ENCODE results near the gene CACNA1A.
A peak's percentile ranks its signal among the peaks of the same experiment; 100 is the strongest.
"Not testable (repeated sequence)": the region's sequence is repeated elsewhere in the genome, so short reads cannot be mapped to it uniquely, and the experiment has no call there.

Gene CACNA1A

DNA sequence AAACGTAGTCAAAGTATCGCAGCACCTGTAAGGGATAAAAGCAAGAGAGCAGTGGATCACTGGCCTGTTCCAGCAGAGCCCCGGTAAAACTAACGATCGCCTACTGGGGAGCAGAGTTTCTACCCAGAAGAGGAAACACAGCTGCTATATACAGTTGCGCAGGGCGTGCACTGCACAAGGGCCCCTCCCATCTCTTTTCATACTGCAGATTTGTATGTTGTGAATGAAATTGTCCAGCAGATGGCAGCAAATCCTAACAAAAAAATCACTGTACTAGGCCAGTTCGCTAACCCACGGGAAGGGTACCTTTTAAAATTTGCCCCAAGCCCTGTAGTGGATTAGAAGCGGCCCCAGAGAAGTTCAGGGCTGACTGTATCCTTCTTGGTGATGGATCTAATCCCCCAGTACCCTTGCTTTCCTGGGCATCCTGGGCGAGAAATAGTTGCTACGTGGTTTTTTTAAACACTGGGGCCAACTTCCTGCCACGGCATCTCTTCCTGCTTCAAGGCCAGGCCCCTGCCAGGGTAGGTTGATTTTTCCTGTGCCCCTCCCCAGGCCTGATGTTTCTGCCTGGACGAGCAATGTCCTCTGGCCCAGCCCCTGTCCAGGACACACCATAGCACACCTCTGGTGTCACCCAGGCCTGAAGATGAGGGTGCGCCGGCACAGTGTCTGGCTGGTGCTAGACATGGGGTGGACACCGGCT lies 229.0 kb downstream of the CACNA1A start:
- DNase-seq (ENCODE audit: low read depth), result peak; percentile 52

DNA sequence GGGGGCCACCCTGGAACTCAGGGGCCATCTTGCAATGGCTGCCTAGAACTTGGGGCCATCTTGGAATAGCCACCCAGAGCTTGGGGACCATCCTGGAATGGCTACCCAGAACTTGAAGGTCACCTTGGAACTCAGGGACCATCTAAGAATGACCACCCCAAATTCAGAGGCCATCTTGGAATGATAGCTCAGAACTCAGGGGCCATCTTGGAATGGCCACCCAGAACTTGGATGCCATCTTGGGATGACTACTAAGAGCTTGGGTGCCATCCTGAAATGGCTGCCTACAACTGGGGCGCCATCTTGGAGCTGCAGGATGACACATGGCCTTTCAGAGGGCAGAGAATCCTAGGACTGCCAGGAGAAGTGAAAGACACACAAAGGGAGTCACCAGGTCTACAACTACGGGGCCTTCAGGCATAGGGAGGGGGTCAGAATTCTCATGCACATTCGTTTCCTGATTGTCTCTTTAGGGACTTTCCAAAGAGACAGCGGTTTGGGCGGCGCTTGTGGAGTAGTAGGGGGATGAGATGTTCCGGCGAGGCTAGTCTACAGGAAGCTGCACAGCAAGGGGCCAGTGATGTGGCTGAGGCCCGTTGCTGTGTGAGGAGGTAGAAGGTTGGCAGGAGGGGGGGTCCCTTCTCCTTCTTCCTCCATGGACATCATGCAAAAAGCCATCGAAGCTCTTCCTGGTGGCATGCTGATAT lies 231.1 kb downstream of the CACNA1A start:
- no peak for DNase-seq (ENCODE audit: low read depth)

GRCh38 chr19:13270514-13271105 lies 235.7 kb downstream of the CACNA1A start:
- DNase-seq (ENCODE audit: low read depth), result no peak

DNA sequence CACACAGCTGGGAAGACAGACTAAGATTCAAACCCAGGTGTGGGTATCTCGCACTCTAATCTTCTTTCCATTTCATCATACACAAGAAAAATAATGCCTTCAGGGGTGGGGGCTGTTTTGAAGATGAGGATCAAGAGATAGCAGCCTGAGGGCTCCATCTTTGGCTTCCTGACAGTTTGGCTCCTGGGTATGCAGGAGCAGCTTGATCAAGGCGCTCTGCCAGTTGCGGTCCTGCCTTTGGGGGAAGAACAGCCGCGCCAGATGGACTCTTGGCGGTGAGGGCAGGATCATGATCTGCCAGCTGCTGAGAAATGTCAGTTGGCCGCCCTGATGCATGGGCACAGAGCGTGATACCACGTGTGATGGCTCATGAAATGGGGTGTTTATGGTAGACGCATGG lies 236.9 kb downstream of the CACNA1A start:
- no peak for DNase-seq (ENCODE audit: low read depth)

DNA sequence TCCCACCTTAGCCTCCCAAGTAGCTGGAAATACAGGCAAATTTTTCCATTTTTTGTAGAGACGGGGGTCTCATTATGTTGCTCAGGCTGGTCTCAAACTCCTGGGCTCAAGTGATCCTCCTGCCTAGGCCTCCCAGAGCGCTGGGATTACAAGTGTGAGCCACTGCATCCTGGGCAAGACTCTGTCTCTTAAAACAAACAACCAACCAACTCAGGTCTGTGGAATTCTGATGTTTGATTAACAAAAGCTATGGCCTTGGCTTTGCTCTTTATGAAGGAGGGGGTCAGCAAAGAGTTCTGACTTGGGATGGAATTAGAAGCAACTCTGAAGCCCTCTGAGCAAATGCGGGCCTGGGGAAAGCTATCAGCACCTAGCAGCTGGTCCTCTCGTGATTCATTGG lies 238.4 kb downstream of the CACNA1A start:
- no peak for DNase-seq (ENCODE audit: low read depth)

DNA sequence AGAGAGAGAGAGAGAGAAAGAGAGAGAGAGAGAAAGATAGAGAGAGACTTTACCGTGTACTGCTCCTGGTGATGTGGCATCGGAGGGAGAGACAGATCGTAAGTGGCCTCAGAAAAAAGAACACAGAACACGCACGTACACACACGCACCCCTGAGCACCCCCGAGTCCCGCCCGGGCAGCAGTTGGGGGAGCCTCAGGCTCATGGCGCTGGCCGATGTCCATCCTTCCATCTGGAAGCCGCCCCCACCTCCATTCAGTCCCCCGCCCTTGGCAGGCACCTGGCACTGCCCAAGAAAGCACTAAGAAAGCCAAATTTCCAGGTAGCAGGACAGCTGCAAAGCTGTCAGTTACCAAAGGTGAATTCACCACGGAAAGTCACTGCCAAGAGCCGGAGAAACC lies 239.1 kb downstream of the CACNA1A start:
- DNase-seq (ENCODE audit: low read depth), result no peak

DNA sequence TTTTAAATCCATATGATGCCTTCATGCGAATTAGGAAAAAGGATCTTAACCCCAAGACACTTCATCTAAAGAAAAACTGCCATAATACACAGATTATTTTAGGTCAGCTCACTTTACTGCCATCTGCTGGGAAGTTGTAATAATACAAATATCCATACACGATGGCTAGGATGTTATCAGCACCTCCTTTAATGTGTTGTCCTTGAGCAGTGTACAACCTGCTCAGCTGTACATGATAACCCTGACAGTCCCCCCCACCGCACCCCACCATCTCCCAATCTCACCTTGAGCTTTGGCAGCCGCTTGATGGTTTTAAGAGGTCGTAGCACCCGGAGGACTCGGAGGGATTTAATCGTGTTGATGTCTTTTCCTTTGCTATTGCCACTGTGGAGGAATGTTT lies 243.8 kb downstream of the CACNA1A start:
- DNase-seq (ENCODE audit: low read depth), result peak; percentile 30

GRCh38 chr19:13260883-13261653 lies 245.2 kb downstream of the CACNA1A start:
- peak; percentile 78 for DNase-seq (ENCODE audit: low read depth)

GRCh38 chr19:13256918-13257317 lies 249.4 kb downstream of the CACNA1A start:
- no peak for DNase-seq (ENCODE audit: low read depth)

DNA sequence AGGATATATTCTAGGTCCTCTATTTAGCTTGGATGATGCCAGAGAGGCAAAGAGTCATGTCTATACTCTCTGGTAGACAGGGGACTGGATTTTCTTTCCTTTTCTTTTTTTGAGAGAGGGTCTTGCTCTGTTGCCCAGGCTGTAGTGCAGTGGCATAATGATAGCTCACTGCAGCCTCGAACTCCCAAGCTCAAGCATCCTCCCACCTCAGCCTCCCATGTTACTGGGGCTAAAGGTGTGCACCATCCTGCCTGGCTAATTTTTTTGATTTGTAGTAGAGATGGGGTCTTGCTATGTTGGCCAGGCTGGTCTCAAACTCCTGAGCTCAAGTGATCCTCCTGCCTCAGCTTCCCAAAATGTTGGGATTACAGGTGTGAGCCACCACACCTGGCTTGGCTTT lies 249.9 kb downstream of the CACNA1A start:
- not testable (repeated sequence) for DNase-seq (ENCODE audit: low read depth)

- no peak for DNase-seq (ENCODE audit: low read depth)
These were observed 250.6 kb downstream of the CACNA1A start for GRCh38 chr19:13255719-13256059.

DNA sequence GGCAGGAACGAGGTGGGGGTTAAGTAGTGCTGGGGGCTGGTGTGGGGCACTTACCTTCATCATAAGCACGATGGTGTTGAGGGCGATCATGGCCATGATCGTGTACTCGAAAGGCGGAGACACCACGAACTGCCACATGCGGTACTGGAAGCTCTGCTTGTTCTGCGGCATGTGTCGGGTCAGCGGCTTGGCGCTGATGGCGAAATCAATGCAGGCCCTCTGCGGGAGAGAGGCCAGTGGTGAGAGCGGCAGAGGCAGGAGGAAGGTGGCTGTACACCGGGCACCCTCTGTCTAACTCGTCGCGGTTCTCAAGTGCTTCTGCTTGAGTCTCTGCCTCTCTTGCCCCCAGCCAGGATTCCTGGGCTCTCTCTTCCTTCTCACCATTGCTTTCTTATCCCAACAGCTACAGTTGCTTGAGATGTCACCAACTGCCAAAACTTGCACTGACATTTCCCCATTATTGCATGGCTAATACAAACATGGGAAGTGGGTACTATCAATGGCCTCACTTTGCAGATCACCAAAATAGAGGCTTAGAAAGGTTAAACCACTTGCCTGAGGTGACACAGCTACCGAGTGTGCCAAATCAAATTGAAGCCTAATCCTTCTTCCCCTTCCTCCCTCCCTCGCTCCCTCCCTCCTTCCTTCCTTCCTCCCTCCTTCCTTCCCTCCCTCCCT lies 251.1 kb downstream of the CACNA1A start:
- DNase-seq (ENCODE audit: low read depth), result no peak

DNA sequence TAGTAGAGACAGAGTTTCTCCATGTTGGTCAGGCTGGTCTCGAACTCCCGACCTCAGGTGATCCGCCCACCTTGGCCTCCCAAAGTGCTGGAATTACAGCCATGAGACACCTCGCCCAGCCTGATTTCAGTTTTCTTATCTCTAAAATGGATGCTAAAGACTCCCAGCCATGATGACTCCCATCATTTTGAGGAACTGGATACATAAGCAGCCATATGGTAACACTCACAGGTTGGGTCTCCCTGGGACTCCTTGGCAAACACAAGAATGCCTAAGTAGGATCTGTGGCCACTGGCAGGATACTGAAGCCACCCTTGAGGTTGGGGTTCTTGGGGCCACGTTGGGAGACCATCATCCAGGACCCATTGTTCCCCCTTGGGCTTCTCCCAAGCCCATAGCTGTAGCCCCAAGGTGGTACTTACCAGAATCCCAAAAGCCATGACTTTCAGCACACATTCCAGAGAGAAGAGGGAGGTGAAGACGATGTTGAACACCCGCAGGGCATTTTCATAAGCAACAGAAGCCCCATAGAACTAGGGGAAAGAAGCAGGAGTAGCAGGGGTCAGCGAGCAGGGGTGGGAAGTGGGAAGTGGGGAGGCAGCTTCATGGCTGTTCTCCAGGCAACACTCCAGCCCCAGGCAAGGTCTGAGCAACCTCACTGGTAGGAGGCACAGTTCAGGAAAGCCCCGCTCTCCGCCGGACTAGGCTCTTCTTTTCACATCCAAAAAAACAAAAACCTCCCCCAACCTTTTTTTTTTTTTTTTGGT lies 253.5 kb downstream of the CACNA1A start:
- DNase-seq (ENCODE audit: low read depth), result no peak

- DNase-seq (ENCODE audit: low read depth), result no peak
These were observed 261.4 kb downstream of the CACNA1A start for GRCh38 chr19:13244920-13245319.

DNA sequence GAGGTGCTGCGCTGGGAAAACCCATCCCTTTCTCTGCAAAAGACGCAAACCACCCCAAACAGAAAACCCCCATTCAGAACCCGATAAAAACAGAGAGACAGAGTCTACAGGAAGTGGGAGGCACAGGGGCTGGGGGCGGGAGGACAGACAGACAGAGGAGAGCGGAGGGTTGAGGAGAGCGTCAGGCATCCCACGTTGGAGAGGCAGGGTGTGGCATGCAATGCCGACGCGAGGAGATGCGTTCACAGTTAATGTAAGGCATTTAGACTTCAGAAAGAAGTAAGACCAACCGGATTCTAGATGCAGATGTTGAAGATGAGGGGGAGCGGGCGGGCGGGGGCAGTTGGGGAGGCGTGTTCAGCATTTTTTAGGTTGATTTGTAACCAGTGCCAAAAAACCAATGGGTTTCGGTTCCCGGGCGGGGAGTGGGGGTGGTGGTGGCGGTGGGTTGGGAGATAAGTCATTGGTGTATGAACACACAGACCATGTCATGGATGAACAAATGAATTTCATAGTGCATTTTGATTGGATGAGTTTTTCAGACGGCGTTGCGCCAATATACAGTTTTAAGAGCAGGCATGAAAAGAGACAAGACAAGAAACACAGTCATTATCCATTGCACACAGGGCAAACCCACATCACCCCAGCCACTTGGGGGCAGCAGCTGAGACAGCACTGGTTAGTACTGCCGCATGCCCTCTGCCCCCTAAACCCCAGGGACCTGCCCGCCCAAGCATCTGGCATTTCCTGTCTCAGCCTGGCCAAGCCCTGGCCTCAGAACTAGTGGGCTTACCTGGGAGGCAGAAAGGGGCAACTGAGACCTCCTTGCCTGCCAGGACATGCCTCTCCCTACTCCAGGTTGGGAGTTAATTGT lies 264.8 kb downstream of the CACNA1A start:
- no peak for DNase-seq (ENCODE audit: low read depth)

DNA sequence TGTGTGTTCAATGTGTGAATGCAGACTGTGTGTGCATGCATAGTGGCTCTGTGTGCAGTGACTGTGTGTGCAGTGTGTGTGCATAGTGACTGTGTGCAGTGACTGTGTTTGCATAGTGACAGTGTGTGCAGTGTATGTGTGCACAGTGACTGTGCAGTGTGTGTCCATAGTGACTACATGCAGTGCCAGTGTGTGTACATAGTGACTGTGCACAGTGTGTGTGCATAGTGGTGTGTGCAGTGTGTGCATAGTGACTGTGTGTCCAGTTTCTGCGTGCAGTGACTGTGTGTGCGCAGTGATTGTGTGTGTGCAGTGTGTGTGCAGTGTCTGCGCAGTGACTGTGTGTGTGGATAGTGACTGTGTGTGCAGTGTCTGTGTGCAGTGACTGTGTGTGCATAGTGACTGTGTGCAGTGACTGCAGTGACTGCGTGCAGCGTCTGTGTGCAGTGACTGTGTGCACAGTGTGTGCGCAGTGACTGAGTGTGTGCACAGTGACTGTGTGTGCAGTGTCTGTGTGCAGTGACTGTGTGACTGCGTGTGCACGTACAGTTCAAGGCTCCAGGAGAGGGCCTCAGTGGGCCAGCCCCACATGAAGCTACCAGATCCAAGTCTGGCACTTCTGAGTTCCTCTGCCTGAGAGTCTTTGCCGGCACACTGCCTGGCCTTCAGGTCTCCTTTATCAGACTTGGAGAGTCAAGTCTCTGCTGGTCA lies 265.8 kb downstream of the CACNA1A start:
- no peak for DNase-seq (ENCODE audit: low read depth)

DNA sequence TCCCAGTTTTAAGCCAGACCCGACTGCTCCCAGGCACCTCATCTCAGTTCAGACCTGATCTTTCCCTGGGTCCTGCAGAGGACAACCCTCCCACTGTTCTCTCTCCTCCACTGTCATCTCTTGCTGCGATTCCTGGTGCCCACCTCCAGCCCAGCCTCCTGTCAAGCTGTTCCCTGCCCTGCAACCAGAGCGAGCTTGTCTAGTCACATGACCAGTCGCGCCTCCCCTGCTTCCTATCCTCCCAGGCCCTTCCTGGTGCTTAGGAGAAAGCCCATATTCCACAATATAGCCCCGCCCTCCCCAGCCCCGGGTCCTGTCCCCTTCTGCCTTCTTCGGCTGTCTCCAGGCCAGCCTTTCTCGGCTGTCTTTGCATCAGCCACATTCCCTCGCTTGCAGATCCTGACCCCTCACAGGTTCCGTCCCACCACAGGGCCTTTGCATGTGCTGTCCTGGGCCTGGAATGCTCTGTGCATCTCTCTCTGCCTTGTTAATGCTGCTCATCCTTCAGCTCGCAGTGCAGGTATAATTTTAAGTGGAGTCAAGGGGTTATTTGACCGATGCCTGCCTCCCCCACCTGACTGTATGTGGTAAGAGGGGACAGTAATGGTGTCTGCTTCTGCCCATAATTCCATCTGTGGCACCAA lies 267.3 kb downstream of the CACNA1A start:
- no peak for DNase-seq (ENCODE audit: low read depth)

- DNase-seq (ENCODE audit: low read depth), result no peak
These were observed 271.8 kb downstream of the CACNA1A start for GRCh38 chr19:13234518-13234917.

GRCh38 chr19:13231663-13232062 lies 274.6 kb downstream of the CACNA1A start:
- no peak for DNase-seq (ENCODE audit: low read depth)
